ENCODE data around the gene SYT7. TPM values are rescaled to one million over a fixed set of nuclear protein-coding genes. Genes with fewer than 3 reads are reported as not detected.

The SYT7 gene
- polyA plus RNA-seq, 5 donors = 6.2 to 7.4 (median 6.7) TPM

DNA sequence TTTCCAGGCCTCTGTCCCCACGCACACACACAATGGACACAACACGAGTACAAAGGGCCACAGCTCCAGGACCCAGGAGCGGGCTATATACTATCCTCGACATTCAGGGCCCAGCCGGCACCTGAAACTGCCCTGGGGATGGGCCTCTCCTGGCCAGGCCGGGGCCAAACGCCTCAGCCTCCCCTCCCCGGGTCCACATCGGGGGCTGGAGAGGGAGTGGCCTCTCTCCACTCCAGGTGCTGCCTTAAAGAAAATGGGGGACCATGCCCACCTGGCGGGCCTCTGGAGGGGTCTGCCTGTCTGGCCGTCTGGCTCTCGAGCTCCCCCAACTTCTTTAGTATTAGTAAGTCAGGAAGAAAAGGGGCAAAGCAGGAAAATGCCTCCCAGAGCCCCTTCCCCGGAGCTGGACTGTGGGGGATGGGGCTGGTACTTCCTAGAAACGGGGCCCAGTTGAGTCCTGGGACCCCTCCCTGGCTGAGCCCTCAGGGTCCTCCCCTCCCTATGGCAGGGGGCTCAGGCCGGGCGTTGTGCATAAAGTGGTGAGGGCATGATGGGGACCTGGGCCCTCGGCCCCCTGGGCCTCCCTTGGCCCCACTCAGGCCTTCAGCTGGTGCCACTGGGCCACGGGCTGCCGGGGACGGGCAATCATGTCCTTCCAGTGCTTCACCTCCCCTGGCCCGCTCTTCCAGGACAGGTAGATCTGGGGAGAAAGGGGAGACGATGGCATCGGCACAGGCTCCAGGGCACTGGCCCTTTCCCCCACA lies 62.7 kb downstream of the SYT7 start:
- no peak for DNase-seq

DNA sequence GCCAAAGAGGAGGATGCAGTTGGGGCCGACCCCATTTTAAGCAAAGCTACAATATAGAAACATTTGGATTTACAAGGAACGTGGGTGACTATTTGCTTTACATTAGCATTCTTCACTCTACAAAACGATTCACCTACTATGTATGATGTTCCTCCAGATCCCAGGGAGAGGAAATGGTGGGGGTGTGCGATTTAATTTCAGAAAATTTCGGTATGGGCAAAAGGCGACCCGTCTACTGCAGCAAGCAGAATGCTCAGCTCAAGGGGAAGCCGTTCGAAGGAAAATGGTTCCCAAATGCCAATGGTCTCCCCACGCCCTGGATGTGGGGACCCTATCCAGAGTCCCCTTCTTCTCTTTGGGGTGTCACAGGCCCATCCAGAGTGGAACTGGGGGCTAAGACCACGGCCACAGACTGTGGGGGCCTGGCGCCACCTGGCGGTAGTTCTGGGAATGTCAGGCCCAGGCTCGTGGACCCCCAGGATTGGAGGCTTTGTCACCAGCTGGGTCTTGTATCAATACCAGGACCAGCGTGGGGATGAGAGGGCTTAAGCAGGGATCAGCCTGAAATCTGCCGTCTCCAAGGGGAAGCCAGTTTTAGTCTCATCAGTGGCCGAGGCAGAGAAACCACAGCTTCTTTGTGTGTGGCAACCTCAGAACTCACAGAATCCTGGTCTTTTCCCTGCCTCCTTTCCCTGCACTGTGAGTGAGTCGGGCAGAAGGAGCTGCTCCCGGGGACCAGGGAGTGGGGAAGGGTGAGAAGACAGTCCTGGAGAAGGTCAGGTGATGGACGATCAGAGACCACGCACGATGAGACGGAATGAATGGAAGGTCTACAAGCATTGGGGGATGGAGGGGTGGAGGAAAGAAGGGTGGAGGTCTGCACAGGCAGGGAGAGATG lies 64.0 kb downstream of the SYT7 start:
- peak in 1 of 2 donors; percentile 46 for DNase-seq

DNA sequence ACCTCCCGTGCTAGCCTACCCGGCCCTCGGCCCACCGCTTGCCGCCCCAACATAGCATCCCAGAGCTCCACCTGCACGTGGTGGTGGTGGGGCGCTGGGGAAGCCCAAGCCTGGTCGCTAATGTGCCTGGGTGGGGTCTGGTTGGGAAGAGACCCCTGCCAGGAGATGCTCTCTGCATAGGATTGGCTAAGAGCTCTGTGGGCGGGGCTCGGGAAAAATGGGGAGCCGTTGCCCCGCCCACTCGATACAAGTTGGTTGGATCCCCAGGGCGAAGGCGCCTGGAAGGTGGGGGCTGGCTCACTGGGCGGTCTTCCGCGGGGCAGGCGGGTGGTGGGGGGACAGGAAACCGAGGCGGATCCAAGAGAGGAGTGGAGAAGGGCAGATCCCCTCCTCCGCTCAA lies 64.7 kb downstream of the SYT7 start:
- DNase-seq = no peak

DNA sequence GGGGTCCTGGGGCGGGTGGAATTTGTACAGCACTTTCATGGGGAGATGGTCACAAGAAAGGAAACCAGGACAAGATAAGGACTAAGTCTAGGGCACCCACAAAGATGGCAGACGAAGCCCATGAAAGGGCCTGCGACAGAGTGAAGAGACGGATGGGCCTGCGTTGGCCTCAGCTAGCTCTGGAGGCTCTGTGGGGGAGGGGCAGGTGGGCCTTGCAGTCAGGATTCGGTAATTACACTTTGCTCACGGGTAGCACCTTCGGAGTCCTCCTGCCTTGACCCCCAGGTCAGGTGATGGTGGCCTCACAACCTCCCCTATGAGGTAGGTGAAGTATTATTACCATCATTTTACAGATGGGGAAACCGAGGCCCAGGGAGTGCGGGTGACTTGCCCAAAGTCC lies 65.2 kb downstream of the SYT7 start:
- no peak for DNase-seq

DNA sequence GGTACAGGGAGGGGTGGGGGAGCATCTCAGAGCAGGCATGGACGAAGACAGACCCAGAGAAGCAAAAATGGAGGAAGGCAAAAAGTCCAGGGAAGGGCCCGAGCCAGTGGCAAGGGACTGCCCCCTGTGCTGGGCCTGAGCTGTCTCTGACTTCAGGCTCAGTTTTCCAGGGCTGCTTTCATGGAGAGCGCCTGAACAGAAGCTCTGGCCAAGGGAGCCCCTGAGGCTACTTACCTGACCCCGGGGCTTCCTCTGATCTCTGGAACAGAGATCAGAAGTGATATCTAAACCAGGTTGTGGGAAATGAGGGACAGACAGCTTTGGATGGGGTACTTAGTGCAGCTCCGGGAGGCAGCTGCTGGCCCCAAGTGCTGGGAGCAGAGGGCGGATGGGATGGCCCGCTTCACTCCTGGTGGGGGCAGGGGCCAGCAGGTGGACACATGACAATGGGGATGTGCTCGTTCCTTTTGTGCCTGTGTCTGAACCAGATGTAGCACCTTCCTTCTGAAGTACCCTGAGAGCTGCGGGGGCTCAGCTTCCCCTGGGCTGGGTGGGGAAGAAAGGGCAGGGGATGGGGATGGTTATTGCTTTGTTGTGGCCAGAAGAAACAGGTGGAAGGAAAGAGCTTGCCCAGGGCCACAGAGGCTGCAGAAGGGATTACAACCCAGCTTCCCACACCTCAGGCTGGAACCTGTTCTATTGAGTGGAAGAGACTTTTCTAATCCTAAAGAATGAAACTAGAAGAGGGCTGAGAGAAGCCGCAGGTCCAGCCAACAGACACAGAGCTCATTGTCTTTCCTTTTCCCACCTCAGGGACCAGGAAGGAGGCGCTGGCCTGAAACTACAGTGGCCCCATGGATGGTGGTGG lies 66.6 kb downstream of the SYT7 start:
- DNase-seq = no peak

DNA sequence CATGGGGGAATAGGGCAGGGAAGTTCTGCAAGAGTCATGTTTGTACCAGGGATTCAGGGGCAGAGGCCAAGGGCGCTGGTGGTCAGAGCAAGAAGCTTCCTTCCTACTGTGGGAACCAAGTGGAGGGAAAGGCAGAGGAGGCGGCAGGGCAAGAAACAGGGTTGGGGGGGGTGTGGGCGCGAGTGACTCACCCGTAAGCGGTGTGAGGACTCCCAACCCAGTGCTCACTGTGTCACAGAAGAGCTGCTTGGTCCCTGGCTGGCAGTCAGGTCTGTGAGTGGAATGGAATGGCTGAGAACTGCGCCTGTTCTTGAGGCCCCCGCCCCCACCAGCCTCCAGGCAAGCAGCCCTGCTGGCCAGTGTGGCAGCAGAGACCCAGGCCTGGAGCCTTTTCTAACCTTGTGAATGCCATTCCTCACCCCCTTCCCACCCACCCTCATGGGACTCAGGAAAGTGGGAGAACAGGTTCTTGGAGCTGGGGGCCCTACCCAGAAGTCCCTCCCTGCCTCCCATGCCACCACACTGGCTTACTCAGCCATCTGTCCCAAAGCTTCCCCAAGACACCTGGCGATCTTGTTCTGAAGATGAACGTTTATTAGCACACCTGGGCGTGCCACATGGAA lies 67.6 kb downstream of the SYT7 start:
- DNase-seq = peak in 1 of 2 donors; percentile 44

DNA sequence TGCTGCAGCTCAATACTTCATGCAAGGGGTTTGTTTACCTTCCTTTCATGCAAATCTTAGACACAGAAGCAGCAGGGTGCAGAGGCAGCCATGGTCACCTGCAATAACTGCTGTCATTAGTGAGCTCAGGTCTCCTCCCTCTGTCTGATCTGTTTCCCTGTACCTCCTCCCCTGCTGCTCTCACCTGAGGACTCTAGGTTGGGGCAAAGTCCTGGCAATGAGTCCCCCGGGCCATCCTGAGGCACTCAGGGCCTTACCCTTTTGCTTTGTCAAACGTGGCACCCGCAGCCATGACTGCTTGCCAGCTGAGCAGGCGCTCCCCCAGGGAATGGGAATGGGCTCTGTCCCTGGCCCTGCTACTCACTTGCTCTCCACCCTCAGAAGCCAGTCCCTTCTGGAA lies 68.4 kb downstream of the SYT7 start:
- no peak for DNase-seq

DNA sequence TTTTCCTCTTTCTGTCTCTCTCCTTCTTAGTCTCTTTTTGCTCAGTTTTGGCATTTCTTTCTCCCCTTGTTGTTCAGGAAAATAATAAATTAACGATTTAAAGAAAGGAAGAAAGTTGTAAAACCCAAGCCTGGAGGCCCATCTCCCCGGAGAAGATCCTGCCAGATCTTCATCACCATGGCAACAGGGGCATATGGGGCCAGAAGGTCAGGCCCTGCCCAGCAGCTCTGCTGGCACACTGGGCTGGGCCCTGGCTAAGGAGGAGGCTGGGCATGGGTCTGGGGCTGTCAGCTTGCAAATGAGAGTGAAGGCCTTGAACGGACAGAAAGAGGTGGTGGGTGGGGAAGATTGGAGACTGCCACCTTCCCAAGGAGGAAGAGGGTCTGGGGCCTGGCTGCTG lies 69.5 kb downstream of the SYT7 start:
- no peak for DNase-seq

DNA sequence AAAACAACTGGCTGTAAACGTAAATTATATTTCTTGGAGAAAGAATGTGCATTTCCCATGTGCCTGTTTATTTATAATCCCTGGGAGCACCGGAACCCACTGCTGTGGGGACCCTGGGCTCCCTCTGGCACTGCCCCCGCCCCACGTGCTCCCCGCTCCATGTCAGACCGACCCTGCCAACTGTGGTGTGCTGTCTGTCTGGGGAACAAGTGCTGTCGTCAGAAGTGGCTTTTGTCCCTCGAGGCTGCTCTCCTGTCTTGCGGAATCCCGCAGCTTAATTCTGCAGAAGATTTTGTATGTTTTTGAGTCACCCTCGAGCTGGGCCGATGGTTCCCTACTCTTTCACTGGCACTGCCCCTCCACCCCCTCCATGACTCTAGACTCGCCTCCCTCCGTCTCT lies 69.9 kb downstream of the SYT7 start:
- DNase-seq = no peak

DNA sequence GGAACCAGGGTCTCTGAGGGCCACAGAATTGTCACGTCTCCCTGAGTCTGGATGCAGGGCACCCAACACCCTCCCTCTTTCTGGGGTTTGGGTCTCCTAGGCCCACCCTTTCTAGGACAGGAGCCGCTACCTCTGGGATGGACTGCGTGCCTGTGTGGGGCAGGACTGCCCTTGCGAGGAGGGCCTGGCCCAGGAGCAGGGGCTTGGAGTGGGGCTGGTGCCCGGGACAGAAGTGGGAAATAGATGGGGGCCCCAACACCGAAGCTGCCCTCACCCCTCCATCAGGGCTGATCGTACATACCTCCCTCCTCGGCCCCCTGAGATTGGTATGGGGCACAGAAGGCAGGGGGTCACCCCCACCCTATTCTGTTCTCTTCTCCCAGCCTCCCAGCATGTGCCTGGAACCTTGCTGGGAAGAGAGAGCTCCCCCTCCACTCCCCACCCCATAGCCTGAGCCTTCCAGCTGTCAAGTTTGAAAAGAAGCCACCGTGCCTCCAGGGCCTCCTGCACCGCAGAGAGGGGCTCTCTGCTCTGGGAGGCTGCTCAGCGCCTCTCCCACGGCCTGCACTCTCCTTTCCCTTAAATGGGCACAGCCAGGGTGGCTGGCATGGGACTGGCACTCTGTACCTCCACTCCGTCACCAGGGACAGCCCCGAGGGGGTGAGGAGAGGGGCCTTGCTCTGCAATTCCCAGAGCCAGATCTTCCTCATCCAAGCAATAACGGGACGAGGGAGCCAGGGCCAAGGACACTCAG lies 70.5 kb downstream of the SYT7 start:
- DNase-seq = no peak

DNA sequence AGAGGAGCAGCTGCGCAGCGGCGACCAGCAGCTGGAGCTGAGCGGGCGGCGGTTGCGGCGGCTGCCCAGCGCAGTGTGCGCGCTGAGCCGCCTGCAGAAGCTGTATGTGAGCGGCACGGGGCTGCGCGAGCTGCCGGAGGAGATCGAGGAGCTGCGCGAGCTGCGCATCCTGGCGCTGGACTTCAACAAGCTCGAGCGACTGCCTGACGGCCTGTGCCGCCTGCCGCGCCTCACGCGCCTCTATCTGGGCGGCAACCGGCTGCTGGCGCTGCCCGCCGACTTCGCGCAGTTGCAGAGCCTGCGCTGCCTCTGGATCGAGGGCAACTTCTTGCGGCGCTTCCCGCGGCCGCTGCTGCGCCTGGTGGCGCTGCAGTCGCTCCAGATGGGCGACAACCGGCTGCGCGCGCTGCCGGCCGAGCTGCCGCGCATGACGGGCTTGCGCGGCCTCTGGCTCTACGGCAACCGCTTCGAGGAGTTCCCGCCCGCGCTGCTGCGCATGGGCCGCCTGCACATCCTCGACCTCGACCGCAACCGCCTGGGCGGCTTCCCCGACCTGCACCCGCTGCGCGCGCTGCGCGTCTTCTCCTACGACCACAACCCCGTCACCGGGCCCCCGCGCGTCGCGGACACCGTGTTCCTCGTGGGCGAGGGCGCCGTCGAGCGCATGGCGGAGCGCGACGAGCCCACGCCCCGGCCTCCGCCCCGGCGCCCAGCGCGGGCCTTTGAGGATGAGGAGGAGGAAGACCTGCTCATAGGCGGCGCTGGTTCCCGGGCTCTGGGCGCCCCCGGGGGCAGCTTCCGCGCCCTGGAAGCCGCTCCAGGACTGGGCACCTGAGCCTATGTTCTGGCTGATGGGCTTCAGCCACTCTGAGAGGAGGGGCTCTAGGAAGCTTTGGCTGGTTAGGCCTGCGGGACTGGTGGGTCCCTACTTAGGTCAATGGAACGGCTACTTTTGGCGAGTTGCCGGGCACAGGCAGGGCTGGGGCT lies 71.5 kb downstream of the SYT7 start:
- DNase-seq = peak; percentile 74 to 78

DNA sequence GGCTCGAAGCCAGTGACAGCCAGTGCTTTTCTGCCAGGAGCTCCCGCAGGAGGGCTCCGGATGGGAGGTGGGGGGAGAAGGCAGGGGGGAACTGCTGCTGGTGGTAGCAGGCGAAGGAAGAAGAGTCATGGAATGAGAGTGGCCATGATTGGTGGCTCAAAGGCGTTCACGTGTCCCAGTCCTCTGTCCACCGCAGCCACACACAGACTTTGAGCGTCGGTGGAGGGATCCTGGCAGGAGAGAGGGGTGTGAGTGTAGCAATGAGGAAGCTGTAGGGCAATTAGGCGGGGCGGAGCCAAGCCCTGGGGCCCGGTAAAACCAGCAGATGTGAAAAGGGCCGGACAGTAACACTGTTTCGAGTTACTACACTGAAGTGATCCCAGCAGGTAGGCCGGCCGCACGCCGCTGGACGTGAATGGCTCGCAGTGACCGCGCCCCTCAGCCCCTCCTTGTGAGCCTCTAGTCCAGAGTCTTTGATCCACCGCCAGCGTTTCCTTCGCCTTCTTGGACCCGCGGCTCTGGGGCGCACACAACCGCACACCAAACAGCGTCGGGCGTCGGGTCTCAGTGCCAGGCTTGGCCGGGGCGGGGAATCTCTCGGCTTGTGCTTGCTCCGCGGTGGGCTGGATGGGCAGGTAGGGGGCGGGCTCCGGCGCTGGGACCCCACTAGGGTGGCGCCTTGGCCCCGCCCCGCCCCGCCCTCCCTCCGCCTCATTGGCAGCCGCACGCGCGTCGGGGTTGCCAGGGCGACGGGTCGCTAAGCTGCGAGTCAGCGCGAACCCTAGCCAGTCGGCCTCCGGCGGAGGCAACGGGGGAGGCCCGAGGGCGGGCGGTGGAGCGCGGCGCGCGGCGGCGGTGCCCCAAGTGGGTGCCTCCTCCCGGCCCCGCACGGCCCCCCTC lies 72.7 kb downstream of the SYT7 start, which contains the start of gene LRRC10B:
TSS of gene LRRC10B (plus strand) at position 788 of the 900 bp plus-strand sequence. CDS start 250 bp downstream, outside the sequence.
- DNase-seq = no peak

DNA sequence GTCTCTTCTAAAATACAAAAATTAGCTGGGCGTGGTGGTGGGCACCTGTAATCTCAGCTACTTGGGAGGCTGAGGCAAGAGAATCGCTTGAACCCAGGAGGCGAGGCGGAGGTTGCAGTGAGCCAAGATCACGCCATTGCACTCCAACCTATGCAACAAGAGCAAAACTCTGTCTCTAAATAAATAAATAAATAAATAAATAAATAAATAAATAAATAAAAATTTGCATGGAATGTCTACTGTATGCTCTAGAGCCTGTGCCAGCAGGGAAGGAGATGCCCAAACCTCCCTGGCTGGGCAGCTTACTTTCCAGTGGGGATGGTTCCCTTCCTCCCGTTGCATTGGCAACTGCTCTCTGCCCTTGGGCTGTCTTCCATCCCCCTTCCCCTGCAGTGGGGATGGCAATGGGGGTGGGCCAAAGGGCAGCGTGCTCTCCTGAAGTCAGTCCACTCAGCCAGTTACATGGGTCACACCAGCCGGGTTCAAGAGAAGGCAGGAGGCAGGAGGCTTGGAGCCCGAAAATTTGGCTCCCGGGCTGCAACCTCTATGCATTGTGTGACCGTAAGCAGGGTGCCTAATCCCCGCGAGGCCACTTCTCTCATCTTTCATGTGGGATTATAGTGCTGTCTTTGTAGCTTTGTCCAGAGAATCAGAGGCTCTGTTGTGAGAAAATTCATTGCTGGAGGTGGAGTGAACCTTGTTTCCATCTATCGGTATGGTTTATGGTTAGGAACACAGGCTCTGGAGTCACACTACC lies 73.7 kb downstream of the SYT7 start:
- no peak for DNase-seq

DNA sequence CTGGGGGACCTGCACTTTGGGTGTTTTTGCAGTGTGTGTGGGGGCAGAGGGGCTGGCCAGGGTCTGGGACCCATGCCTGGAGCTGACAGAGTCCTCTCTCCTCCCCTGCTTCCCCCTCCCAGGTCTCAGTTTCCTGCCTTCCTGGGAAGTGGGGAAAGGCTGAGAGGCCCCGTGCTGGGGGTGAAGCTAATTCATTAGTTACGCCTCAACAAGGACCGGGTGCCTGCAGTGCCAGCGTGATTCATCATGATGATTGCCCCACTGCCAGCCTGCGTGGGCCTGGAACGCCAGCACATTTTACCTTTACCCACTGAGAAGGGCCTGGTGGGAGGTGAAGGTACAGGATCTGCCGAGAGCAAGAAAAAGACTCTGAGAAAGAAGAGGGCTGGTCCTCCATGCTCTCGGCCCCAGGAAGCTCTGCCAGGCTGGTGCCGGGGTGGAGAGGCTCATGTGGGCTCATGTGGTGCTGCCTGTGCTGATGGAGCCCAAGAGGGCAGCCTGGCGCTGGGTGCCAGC lies 75.2 kb downstream of the SYT7 start:
- no peak for DNase-seq

DNA sequence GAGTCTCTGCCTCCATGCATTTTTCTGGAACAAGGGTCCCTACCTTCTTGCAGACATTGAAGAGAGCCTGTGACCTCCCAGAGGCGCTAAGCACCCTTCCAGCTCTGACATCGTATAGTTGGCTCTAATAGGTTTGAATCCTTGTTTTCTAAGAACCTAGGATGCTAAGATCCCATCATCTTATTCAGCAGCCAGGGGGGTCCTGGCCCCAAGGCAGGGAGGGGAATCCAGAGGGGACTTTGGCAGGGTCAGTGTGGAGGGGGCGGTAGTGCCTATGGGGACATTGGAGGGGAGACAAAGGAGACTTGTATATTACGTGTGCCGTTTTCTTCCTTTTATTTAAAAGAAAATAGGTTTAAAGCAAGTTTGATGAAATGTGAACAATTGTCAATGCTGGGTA lies 75.8 kb downstream of the SYT7 start:
- DNase-seq = no peak

DNA sequence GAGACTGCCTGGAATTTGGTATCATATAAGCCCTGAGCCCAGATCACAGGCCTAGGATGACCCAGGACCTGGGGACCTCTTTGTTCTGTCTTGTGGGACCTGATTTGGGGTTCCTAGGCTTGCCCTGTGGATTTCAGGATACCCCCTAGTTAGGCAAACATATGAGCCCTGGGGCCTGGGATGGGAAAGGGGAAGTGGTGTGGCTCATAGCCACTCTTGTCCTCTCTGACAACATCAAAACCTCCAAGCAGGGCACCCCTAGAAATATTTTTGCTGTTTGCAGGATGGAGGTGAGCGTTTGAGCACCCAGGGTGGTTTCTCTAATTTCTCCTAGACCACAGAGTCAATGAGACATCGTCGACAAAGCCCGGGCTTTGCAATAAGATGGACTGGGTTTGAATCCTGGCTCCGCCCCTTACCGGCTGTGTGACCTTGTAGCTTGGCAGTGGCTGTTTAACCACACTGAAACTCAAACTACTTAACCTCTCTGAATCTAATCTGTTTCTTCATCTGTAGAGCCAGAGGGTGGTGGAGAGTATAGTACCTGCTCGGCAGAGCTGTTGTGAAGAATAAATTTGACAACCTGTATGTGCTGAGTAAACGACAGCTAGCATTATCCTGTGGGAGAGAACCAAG lies 77.6 kb downstream of the SYT7 start:
- no peak for DNase-seq

DNA sequence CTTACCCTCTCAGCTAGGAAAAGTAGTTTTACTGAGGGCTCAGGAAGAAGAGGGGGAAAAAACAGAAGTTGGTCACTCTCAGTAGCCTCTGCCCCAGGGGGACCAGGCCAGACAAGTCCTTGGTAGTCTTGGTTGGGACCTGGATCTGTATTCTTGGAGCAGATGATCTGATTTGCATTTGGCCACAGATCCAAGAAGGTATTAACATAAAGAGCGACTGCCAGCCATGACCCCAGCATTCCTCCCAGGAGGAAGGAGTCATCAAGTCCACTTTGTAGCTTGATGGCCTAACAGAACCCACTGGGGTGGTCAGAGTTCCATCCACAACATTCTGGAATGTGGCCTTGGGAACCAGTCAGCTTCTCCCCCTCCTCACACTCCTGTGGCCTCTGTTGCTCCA lies 78.4 kb downstream of the SYT7 start:
- DNase-seq = no peak

Measured in right lung (tissue), 5 donors.